ENCODE measurements around the gene SLC52A3. TPM values are rescaled to one million over a fixed set of nuclear protein-coding genes. Genes with fewer than 3 reads are reported as not detected.

Gene SLC52A3
- total and polyA plus RNA-seq, 2 donors (not counting 3 experiments of a cell fraction or from before 2014, with no cell fraction given), result not detected

- FAIRE-seq, result no peak
- no peaks in the 10 kb centered on the region for H3K4me1 ChIP-seq (ENCODE audit: control insufficient read depth, extremely low read depth, insufficient read depth, low read length)
- H3K36me3 ChIP-seq (ENCODE audit: control insufficient read depth in 2 of 2, extremely low read depth in 1 of 2, insufficient read depth in 2 of 2, low read length in 2 of 2), result no peaks in the 10 kb centered on the region
- H3K4me2 ChIP-seq (ENCODE audit: insufficient read depth, low read length), result no peak overlapping the region
- POLR2A ChIA-PET, result no interaction called here
- H3K79me2 ChIP-seq (ENCODE audit: control insufficient read depth, insufficient read depth, low read length), result no peaks in the 10 kb centered on the region
- H3K27ac ChIP-seq (ENCODE audit: insufficient read depth, low read depth, low read length), result no peak overlapping the region
- no peak overlapping the region for H2AFZ ChIP-seq (ENCODE audit: low read depth, low read length)
- no peak for TF ChIP-seq JUN (IDR thresholded peaks at IDR 0.05; ENCODE audit: borderline replicate concordance, insufficient read depth, insufficient read length, low read depth)
- TF ChIP-seq POLR2A (IDR thresholded peaks at IDR 0.05; ENCODE audit: low read depth, low read length), result no peak
- no peak for TF ChIP-seq GATA2 (IDR thresholded peaks at IDR 0.05; ENCODE audit: insufficient read depth, insufficient read length, low read depth, low read length)
- no peak for TF ChIP-seq MAX (IDR thresholded peaks at IDR 0.05; ENCODE audit: insufficient read depth, insufficient read length)
- intact Hi-C loops (cut with micrococcal nuclease), result no loop called here
- peaks cover 15 to 21% of the 10 kb centered on the region in 2 experiments for H3K27me3 ChIP-seq (ENCODE audit: control insufficient read depth in 2 of 2, insufficient read depth in 2 of 2, low read length in 2 of 2)
- dilution Hi-C loops (cut with MboI; ENCODE audit: extremely low pct_ligation_motif_present, low sequenced_read_pairs), result no loop called here
- H3K9ac ChIP-seq (replicated peaks; ENCODE audit: extremely low read depth, insufficient read depth, low read length), result no peak overlapping the region
- no peak overlapping the region for H3K4me3 ChIP-seq (replicated peaks in 1 of 3; ENCODE audit: insufficient read depth in 1 of 3, low read depth in 1 of 3, low read length in 3 of 3)
- H3K9me1 ChIP-seq (replicated peaks; ENCODE audit: control insufficient read depth, extremely low read depth, insufficient read depth, low read length), result no peaks in the 10 kb centered on the region
- H3K9me3 ChIP-seq (replicated peaks; ENCODE audit: control insufficient read depth, insufficient read depth, low read length), result no peaks in the 10 kb centered on the region
- BruUV-seq (replicated peaks), result no TSS peak
- DNase-seq (ENCODE audit: low read depth, low spot score), result no peak
- CTCF ChIA-PET, result interaction anchor here (1.3 kb wide), 1 partner anchor 87 kb away, joined by 3 read pairs; no protein-coding TSS in a partner anchor
- H4K20me1 ChIP-seq (replicated peaks; ENCODE audit: control insufficient read depth, extremely low read depth, insufficient read depth, low read length), result no peaks in the 10 kb centered on the region
These were observed 36.3 kb downstream of the SLC52A3 start for GRCh38 chr20:731891-732560.

- Histone ChIP-seq H3K9me3 (replicated peaks; ENCODE audit: control insufficient read depth, insufficient read depth, low read length) (no peaks in the 10 kb centered on the region), H3K27ac (ENCODE audit: insufficient read depth, low read depth, low read length) (no peak overlapping the region), H3K79me2 (ENCODE audit: control insufficient read depth, insufficient read depth, low read length) (no peaks in the 10 kb centered on the region), H3K4me3 (replicated peaks in 1 of 3; ENCODE audit: insufficient read depth in 1 of 3, low read depth in 1 of 3, low read length in 3 of 3) (no peak overlapping the region), H3K27me3 (ENCODE audit: control insufficient read depth in 2 of 2, insufficient read depth in 2 of 2, low read length in 2 of 2) (peaks cover 25 to 29% of the 10 kb centered on the region in 2 experiments), H3K9ac (replicated peaks; ENCODE audit: extremely low read depth, insufficient read depth, low read length) (no peak overlapping the region), H2AFZ (ENCODE audit: low read depth, low read length) (no peak overlapping the region), H3K4me2 (ENCODE audit: insufficient read depth, low read length) (no peak overlapping the region), H4K20me1 (replicated peaks; ENCODE audit: control insufficient read depth, extremely low read depth, insufficient read depth, low read length) (no peaks in the 10 kb centered on the region), H3K4me1 (ENCODE audit: control insufficient read depth, extremely low read depth, insufficient read depth, low read length) (no peaks in the 10 kb centered on the region), H3K36me3 (ENCODE audit: control insufficient read depth in 2 of 2, extremely low read depth in 1 of 2, insufficient read depth in 2 of 2, low read length in 2 of 2) (no peaks in the 10 kb centered on the region), H3K9me1 (replicated peaks; ENCODE audit: control insufficient read depth, extremely low read depth, insufficient read depth, low read length) (no peaks in the 10 kb centered on the region)
- POLR2A ChIA-PET, result no interaction called here
- CTCF ChIA-PET, result interaction anchor here (0.6 to 2.7 kb wide), 6 partner anchors 8 to 252 kb away, joined by 3 to 21 read pairs (median 4); no protein-coding TSS in a partner anchor
- intact Hi-C loops (cut with micrococcal nuclease) (no loop called here), dilution Hi-C loops (cut with MboI; ENCODE audit: extremely low pct_ligation_motif_present, low sequenced_read_pairs) (no loop called here)
- TF ChIP-seq POLR2A (IDR thresholded peaks at IDR 0.05; ENCODE audit: low read depth, low read length) (no peak), EZH2 (IDR thresholded peaks at IDR 0.05; ENCODE audit: borderline replicate concordance, low read depth, low read length, severe bottlenecking) (no peak), GATA2 (IDR thresholded peaks at IDR 0.05; ENCODE audit: insufficient read depth, insufficient read length, low read depth, low read length) (no peak), POLR2AphosphoS5 (IDR thresholded peaks at IDR 0.05; ENCODE audit: insufficient read depth, low read depth, low read length) (no peak), CTCF (IDR thresholded peaks at IDR 0.05; ENCODE audit: extremely low read depth in 1 of 2, insufficient read depth in 1 of 2, low read depth in 1 of 2, low read length in 2 of 2) (no peak), MAX (IDR thresholded peaks at IDR 0.05; ENCODE audit: insufficient read depth, insufficient read length) (no peak), FOS (IDR thresholded peaks at IDR 0.05; ENCODE audit: borderline replicate concordance, insufficient read depth, low read length) (no peak), JUN (IDR thresholded peaks at IDR 0.05; ENCODE audit: borderline replicate concordance, insufficient read depth, insufficient read length, low read depth) (no peak)
- FAIRE-seq, result no peak
- BruUV-seq (replicated peaks), result no TSS peak
- no peak for DNase-seq (ENCODE audit: low read depth, low spot score)
These were observed 38.3 kb downstream of the SLC52A3 start for GRCh38 chr20:730005-730404.
